GM21390 (cell line): ENCODE results near the gene FOXN3.

ENCODE experiments used
- ATAC-seq: cut with Tn5 transposase; IDR thresholded peaks from one replicate; pipeline ENCODE4 v1.9.1; 2021; ENCODE audit not compliant: unreplicated experiment

FOXN3 gene

DNA sequence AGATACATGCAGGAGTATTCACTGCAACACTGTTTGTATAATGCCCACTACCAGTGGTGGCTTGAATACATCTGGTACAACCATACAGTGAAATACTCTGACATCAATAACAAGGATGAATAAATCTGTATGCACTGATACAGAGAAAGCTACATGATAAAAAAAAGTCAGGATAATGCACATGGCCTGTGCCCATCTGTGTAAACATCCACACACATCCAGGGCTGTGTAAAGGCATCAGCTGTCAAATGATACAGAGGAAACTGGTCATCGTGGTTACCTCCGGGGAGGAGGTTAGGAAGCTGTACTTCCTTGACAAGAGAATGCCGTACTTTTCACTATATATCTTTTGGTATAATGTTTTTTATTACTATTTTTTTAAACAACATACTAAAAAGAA, 176.6 kb downstream of the FOXN3 start:
- no peak for ATAC-seq

DNA sequence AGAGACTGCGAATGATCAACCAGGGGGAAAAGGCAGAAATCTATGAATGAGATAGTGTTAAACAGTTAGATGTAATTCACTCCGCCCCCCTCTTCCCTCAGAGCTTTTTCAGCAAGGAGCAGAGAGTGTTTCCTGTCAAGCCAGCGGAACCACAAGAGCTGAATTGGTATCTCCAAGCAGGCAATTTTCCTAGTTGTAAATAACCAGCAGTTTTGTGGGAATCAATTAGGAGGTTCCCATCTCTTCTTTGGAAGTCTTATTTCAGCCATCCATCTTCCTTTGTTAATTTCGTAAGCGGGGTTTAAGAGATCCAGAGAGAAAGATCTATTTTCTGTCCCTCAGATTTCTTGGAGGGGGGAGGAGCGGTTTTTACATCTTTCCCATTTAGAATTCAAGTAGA, 178.0 kb downstream of the FOXN3 start:
- no peak for ATAC-seq

DNA sequence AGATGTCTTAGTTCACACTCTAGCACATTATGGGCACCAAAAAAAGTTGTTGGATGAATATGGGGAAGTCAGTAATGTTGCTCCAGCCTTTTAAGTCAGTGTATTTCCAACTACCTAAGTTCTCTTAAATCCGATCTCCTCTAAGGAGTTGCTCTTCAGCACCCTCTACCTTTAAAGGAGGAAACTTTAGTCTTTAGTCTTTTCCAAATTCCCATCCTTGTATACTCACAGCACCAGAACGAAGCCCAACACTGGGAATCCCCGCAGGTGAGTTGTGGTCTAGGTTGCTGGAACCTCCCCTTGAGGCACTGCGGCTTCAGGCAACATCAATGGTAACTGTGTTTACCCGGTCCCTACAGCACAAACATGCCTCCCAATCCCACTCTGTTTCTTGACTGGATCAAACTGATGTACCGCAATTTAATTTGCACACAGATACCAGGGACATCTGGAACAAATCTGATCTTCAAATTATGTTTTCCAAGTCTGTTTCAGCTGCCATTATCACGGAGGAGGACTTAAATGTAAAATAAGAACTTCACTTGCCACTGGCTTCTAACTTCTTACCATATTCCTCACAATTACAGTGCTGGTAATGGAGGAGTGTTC, 179.0 kb downstream of the FOXN3 start:
- ATAC-seq = no peak

DNA sequence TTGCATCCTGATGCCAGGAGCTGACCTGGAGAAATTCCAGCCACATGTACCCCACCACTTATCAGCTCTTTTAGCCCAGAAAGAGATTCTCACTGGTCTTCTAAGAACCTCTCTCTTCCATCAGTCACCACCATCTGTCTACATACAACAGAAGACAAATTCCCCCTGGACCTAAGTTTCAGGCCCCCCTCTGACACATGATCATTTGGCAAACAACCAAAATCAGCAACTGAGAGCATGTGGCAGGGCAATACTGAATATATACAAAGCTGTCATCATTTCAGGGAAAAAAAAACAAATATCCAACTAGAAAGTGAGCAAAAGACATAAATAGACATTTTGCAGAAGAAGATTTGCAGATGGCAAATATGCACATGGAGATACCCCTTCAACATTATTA, 180.2 kb downstream of the FOXN3 start:
- no peak for ATAC-seq

DNA sequence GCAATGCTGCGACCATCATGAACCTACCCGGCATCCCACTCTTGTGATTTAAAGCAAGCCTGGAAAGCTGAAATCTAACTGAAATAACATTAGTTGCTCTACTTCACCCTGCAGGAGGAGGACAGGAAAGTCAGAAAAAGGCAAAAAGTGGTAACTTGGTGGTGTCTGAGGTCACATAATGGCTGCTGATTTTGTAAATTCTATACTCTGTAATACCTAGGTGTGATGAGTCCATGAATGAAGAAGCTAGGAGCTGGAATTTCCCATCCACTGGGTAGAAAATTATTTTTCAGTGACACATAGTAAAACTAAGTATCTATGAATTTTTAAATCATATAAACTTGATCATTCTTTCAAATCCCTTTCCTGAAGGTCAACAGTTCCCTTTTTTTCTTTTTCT, 183.8 kb downstream of the FOXN3 start:
- ATAC-seq = no peak

DNA sequence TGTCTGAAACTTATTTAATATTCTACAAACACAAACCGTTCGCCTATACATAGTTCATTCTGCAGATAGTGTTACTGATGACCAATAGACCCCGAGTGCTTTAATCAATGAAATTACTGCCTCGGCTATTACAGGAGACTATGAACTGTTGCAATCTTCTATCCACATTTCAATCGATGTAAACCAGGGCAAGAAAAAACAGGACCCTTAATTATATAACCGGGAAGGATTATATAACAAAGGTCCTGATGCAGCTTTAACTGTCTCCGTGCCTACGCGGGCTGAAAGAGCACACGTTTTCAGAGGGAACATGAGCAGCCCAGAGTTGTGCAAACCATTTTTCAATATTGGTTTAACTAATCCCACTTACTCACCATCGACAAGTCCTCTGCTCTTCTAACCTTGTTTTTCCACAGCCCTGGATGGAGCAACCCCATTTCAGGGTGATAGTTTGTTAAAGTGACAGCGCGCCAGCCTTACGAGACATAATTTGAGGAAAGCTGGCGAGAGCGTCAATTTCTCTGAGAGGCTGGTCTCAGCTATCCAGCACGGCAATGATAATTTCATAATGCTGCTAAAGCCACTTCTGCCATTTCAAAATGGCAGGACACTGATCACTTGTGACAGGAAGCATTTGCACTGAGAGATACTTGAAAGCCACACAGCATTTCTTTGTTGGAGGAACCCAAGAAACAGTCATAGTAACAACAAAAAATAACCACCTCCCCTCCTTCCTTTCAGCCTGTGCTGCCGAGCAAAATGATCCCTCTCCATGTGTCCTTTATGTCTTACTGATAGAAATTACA, 184.6 kb downstream of the FOXN3 start:
- no peak for ATAC-seq

DNA sequence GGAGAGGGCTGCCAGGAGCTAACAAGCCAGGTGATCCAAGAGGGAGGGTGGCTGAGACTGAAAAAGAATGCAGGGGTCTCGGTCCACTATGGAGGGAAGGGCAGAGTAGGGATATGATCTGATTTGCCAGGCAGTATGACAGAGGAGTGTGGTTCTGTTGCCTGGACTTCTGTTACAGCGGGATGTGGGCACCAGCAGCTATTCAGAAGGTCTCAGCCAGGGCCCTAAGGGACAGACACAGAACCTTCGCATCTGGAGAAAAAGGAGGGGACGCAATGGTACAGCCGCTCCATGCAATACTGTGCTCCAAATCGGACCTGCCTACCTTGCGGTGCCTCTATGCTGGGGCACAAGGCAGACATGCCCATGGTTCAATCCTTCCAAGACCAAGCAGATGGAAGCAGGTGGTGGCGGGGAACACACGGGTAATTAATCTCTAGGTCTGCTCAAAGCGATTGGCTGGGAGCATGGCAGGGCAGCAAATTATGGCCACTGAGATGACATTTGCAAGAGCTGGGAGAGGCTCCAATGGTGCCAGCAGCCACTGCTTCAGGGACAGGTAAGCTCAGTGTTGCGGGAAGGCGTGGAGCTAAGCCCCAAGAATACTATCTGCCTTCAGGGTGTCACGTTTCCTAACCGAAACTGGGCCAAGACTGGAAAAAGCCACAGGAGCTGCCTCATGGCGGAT, 185.5 kb downstream of the FOXN3 start:
- ATAC-seq = no peak

DNA sequence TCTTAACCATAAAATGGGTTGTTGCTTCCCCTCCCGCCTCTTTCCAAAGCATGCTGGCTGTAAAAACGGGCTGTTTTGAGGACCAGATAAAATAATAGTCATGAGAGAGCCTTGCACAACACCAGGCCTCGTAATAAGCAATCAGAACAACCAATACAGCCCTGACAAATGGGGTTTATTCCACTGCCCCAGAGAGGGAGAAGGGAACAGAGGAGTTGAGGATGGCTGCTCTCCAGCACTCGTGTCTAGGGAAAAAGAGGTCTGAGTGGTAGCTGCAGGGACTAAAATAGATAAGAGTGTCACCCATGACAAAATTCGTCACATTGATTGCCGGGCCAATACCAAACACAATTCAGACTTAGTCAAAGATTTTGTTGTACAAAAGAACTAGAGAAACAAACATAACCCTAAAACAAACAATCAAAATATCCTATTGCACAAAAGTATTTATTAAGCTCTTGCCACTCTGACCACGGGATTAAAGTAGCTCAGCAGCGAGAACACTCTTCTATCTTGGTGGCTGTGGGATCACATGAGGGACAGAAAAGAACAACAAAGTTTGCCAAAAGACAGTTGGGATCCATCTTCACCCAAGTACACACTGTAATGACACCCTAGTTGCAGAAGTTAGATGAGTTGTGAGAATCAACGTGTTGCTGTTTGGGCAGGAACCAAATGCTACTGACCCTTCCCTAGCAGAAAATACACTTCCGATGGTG, 188.0 kb downstream of the FOXN3 start:
- no peak for ATAC-seq

DNA sequence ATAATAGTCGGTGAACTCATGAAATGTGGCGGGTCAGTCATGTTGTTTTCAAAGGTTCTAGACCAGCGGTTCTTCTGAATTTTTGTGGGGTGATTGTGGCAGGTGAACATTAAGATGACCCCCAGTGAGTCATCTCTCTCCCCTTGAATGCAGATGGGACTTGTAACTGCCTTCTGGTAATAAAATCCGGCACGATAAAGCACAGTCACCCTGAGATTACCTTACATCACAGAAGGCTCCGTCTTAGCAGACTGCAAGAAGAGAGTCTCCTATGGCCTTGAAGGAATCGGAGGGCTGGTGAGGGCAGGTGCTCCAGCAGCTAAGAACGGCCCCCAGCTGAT, 189.6 kb downstream of the FOXN3 start:
- ATAC-seq = no peak

DNA sequence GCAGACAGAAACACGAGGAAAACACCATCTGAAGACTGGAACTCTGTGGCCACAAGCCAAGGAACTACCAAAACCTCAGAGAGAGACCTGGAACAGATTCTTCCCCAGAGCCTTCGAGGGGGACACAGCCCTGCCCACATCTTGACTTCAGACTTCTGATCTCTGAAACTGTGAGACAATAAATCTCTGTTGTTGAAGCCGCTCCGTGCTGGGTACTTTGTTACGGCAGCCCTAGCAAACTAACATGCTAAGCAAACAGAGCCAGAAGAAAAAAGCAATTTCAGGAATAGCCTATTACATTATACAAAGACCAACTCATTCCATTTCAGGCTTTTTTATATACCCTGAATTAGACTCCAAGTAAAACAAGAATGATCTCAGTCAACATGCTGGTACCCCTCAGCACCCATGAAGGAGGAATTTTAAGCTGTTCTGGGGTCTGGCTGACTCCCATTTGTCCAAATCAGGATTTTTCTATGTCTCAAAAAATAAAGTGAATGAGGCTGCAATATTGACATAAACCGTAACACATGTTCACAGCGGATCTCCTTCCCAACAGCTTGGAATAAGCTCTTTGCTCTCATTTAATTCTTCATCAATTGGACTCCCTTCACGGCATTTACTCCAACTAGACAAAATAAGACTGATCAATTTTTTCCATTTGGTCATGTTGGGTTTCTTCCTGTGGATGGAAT, 190.1 kb downstream of the FOXN3 start:
- no peak for ATAC-seq

DNA sequence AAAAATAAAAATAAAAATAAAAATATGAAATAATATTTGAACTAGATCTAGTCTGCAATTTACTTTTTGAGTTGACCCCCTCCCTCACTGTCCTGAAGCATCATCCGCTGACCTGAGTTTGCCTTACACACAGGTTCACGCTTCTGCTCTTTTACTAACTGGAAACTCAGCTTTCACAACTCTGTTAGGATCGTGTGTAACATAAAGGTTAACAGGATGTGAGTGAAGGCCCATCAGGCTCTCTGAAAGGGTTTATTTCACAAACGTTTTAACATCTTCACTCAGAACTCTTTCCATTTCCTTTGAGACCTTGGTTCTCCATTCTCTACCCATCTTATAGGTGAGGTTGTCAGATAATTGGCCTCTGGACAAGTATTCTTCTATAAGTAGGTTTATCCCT, 191.4 kb downstream of the FOXN3 start:
- no peak for ATAC-seq

DNA sequence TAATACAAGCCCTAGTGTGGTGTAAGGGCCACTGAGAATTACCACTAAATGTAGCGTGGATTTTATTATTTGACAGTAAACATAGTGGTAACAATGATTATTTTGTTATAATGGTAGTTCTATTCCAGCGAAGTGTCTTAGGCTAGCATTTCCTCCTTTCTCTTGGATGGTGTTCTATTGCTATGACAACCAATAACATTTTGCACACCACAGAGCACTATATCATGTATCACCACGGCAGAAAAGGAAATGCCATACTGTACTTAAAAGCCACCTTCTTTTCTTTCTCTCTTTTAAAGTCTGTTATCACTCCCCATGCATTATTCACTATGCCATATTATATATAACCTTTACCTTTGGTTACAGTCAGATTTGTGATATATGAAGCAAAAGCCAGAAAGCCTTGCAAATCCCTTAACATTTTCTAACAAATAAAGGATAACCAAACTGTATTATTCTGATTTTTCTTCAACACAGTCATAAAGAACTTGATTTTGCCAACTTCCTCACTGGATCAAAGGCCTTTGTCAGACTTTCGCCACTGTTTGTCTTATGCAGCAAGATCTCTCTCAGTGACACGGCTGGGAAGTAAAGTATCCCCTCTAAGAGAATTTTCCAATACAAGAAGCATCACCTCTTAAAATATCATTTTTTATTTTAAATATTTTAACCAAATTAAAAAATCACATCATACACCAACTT, 195.8 kb downstream of the FOXN3 start:
- no peak for ATAC-seq

DNA sequence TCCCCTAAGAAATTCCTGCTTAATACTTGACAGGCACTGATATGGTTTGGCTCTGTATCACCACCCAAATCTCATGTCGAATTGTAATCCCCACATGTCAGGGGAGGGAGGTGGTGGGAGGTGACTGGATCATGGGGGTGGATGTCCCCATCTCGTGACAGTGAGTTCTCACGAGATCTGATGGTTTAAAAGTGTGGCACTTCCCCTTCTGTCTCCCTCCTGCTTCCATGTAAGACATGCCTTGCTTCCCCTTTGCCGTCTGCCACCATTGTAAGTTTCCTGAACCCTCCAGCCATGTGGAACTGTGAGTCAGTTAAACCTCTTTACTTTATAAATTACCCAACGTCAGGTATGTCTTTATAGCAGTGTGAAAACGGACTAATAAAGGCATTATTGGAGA, 198.0 kb downstream of the FOXN3 start:
- ATAC-seq = no peak

DNA sequence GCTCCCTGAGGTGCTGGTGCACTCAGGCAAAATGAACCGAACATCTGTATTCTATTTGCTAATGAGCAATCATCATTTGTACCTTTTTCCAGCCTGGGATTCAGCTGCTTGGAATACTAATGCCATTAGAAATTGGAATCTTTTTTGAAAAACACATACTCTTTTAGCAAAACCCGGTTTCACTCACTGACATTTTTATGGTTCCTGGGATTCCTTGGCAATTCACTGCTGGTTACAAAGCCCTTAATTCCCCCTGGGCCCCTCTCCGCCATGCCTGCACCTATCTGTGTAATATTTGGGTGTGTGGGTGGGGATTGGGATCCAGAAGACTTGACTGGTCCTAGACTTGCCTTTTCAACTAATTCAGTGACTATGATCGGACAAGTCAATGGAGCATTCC, 199.1 kb downstream of the FOXN3 start:
- ATAC-seq = no peak

DNA sequence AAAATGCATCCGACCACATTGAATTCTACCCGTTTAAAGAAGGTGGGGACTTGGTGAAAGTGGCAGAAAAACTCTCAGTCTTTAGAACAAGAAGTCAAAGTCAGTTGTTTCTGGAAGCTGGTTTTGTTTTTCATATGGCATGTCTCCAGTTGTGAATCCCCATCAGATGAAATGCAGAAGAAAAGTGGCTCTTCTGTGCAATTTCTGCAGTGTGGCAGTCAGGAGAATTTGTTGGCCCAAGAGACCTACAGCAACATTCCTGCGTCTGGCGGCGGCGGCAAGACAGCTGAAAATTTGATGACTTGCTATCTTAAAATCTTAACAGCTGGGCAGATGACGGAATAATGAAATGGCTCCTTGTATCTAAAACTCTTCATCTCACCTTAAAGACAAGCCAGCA, 201.5 kb downstream of the FOXN3 start:
- ATAC-seq = no peak

DNA sequence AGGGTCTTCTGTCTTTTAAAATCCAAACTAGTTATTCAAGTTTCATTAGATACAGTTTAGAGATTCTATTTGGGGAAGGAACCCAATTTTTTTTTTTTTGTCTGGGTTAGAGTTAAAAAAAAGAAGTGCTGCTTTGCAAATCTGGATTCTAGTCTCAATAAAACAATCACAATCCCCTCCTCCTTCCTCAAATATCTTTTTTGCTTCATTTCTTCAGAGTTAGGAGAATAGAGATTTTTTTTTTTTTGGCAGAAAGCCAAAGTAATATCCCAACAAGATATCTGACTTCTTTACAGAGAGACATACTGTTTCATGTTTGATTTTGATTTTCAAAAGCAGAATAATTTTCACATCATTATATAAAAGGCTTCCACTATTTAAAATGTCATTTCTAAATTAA, 201.9 kb downstream of the FOXN3 start:
- ATAC-seq = no peak

DNA sequence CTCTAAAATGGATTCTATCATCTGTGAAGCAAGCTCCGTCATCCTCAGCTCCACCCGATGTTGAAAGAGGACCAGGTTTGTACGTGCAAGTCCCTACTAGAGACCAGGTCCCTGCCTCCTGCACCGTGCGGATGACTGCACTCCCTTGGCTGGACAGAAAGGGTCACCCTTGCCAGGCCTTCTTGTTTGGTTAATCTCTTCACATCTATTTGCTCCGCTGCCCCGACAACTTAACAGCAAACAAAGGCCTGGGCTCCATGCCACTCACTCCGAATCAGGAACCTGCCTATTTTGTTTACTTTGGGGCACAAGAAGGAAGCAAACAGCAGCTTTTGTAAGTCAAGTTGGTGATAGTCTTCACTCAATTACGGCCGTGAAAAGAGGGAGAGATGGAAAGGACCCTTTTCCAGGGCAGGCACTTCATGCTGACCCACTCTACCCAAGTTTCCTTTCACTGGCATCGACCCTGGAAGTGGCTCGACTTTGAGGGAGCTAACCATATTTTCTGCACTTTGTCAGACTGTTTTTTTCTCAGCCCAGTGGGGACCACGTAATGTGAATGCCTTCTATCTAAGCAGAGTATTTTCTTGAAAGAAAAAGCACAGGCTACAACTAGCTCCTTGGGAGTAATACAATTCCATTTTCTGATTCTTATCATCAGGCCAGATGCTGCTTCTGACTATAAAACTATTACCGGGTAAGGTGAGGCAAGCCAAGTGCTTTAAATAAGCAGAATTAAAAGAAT, 202.6 kb downstream of the FOXN3 start:
- ATAC-seq = no peak

DNA sequence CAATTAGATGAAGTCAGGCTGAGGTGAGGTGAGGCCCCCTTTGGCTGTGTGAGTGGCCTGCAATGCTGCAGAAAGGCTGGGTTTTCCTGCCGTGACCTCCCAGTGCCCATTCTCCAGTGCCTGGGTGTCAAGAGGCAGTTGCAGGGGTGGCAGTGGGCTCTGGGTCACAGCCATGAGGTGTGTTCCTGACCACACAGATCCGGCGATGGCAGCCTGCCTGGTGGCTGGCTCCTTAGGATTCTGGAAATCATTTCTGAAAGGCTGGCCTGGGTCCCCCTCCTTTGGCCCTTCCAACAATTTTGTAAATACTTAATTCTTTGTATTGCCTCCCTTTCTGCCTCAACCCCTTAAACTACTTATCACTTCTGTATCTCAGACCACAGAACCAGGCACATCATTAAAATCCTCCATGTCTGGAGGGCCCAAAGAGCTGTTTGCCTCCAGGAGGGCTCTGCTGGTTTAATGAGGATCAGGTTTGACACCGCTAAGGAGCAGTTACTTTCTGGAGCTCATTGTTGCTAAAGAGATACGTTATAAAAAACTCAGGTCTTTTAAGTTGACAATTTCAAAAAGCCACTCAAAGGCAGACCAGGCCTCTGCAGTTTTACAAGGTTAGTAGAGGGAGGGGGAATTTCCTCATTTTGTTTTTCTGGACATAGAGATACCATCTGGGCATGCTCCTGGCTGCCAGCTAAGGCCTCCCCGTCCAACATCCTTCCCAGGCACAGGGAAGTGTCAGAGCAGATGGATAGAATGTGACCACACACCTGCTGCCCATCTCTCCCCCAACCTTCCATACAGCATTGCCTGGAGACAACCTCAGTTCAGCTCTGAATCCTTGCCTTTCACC, 204.4 kb downstream of the FOXN3 start:
- ATAC-seq = no peak

DNA sequence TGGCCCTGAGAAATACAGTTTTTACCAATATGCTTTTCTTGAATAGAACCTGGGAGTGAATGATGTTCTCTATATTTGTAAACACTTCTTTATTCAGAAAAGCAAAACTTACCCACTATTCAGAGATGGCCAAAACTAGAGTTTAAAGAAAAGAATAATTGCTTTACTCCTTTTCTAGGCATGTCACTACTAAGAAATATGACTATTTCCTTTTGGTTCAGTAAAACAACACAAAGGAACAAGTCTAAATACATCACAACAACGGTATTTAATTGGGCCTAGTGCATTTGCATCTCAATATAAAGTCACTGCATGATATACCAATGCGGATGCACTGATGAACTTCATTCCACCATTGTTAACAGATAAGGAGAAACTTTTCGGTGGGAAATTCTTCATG, 207.5 kb downstream of the FOXN3 start:
- no peak for ATAC-seq
